Upper lobe of left lung (tissue), 6 donors: Measurements from ENCODE around the gene PHTF2. TPM values are rescaled to one million over a fixed set of nuclear protein-coding genes. Genes with fewer than 3 reads are reported as not detected.

Experiments
- ATAC-seq, 2 donors: fragments of 200-7000 bp; cut with Tn5 transposase; one replicate each; pipeline ENCODE4 v1.9.1; 2022; ENCODE audit warnings: mild to moderate bottlenecking in 2 of 2, moderate library complexity in 2 of 2; ENCODE audit not compliant: low FRiP score in 2 of 2
- DNase-seq, 2 donors: peaks; one replicate each; pipeline ENCODE4 v3.0.0-alpha.2; 2019 to 2020
- H3K27ac ChIP-seq, 4 donors: fragments of 200-600 bp; sonication (generic); one replicate each; pipeline ENCODE4 v1.5.1; 2016 to 2019
- H3K27me3 ChIP-seq, 4 donors: fragments of 200-600 bp; sonication (generic); one replicate each; pipeline ENCODE4 v1.5.1; 2017 to 2019
- H3K36me3 ChIP-seq, 4 donors: fragments of 200-600 bp; sonication (generic); one replicate each; pipeline ENCODE4 v1.5.1; 2016 to 2019
- H3K4me1 ChIP-seq, 4 donors: fragments of 200-600 bp; sonication (generic); one replicate each; pipeline ENCODE4 v1.5.1; 2018 to 2019
- H3K4me3 ChIP-seq, 4 donors: fragments of 200-600 bp; sonication (generic); one replicate each; pipeline ENCODE4 v1.5.1; 2017 to 2019; ENCODE audit warnings: mild to moderate bottlenecking in 2 of 4, moderate library complexity in 1 of 4
- H3K9me3 ChIP-seq, 4 donors: fragments of 200-600 bp; sonication (generic); one replicate each; pipeline ENCODE4 v1.5.1; 2018 to 2019
- CTCF ChIP-seq, 6 experiments: fragments of 450-650 bp in 4 of 6; fragments of 200-600 bp in 2 of 6; sonication (generic) in 2 of 6; IDR thresholded peaks; one replicate each; pipeline ENCODE4 v1.5.1; 2016 to 2019; ENCODE audit warnings: antibody characterized with exemption in 6 of 6
- EP300 ChIP-seq, 4 donors: sonication (generic); formaldehyde crosslinking; IDR thresholded peaks; one replicate each; pipeline ENCODE4 v1.5.1; 2017; ENCODE audit warnings: antibody characterized with exemption in 4 of 4, control low read depth in 2 of 4
- POLR2A ChIP-seq, 4 donors: fragments of 450-650 bp; IDR thresholded peaks; one replicate each; pipeline ENCODE4 v1.5.1; 2016 to 2017; ENCODE audit warnings: antibody characterized with exemption in 4 of 4, mild to moderate bottlenecking in 2 of 4
- POLR2AphosphoS5 ChIP-seq, 2 donors: sonication (generic); formaldehyde crosslinking; IDR thresholded peaks; one replicate each; pipeline ENCODE4 v1.5.1; 2017; ENCODE audit warnings: antibody characterized with exemption in 2 of 2
- WGBS, 2 donors: methylation state at CpG; one replicate each; pipeline ENCODE4 v1.1.5; 2017 to 2018; 5-methylcytosine and 5-hydroxymethylcytosine counted together
- total RNA-seq, 6 donors: library from RNA; depleted of rRNA in 4 of 6; stranded (reverse); fragments of >200 nt in 4 of 6; gene quantifications; one replicate each; pipeline versions ENCODE4 v1.1.0 to v1.2.1, GENCODE V29; 2016 to 2021
- donor health status: DM: no; HTN: no; CAD: no; lungs with moderate emphysema.
- donor health status: DM: no; HTN: yes; CAD: no; lungs with severe emphysema.

Gene PHTF2
- total RNA-seq, 6 donors from 2014 or later = 7.0 to 25.2 (median 14.7) TPM

GRCh38 chr7:77796109-77796508 lies 2.5 kb upstream of the PHTF2 start:
- DNase-seq (no peak), ATAC-seq (no peak)
- H3K9me3 ChIP-seq = no peaks in the 10 kb centered on the region
- H3K36me3 ChIP-seq = peaks cover 0 to 7% (median 0%) of the 10 kb centered on the region in 4 donors
- no peak overlapping the region for H3K27ac ChIP-seq
- peaks cover 26 to 57% (median 31%) of the 10 kb centered on the region in 4 donors for H3K4me1 ChIP-seq
- 67 to 100% methylated on average over 3 of the region's 3 CpGs for WGBS, 2 donors
- TF ChIP-seq POLR2AphosphoS5 (IDR thresholded peaks at IDR 0.05) (no peak), CTCF (IDR thresholded peaks at IDR 0.05) (no peak), EP300 (IDR thresholded peaks at IDR 0.05) (no peak), POLR2A (IDR thresholded peaks at IDR 0.05) (no peak)
- no peaks in the 10 kb centered on the region for H3K27me3 ChIP-seq
- H3K4me3 ChIP-seq = peak overlapping the region in 1 of 4 donors; percentile 78

DNA sequence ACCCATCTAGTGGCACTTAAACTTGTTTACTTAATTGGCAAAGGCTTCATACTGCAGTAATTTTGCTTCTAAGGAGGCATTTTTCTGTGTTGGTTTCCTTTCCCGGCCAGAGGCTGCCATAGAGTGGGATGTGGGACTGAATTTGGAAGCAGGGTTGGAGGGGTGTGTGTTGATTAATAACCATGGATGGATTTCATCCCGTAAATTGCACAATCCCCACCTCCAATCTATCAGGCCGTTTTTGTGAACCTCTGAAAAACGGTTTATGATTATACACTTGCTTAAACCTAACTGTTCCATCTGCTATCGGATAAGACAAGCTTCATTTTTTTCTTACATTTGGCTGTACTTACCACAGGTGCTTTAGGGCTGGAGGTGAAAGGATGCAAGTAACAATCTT lies 1.6 kb upstream of the PHTF2 start:
- no peak for TF ChIP-seq EP300 (IDR thresholded peaks at IDR 0.05)
- TF ChIP-seq POLR2A (IDR thresholded peaks at IDR 0.05) = no peak
- no peak for TF ChIP-seq POLR2AphosphoS5 (IDR thresholded peaks at IDR 0.05)
- no peak for TF ChIP-seq CTCF (IDR thresholded peaks at IDR 0.05)
- no peak for DNase-seq

GRCh38 chr7:77797734-77798393 lies 709 bp upstream of the PHTF2 start:
- peaks cover 18 to 47% (median 23%) of the 10 kb centered on the region in 4 donors for H3K4me1 ChIP-seq
- no peaks in the 10 kb centered on the region for H3K27me3 ChIP-seq
- H3K9me3 ChIP-seq = no peaks in the 10 kb centered on the region
- no peak for TF ChIP-seq CTCF (IDR thresholded peaks at IDR 0.05)
- TF ChIP-seq POLR2AphosphoS5 (IDR thresholded peaks at IDR 0.05) = no peak
- TF ChIP-seq POLR2A (IDR thresholded peaks at IDR 0.05) = peak in 1 of 4 donors; percentile 15
- peak; percentile 46 to 88 for DNase-seq
- WGBS, 2 donors = 0% methylated on average over 15 to 35 of the region's 35 CpGs
- H3K36me3 ChIP-seq = peaks cover 0 to 7% (median 0%) of the 10 kb centered on the region in 4 donors
- peak overlapping the region; percentile 78 to 95 (median 90) for H3K27ac ChIP-seq
- H3K4me3 ChIP-seq = peak overlapping the region; percentile 78 to 99 (median 97)
- peak; percentile 44 to 57 for ATAC-seq

More for the DNA sequence above, 1.6 kb upstream of the PHTF2 start:
- Histone ChIP-seq H3K27me3 (no peaks in the 10 kb centered on the region), H3K4me3 (peak overlapping the region; percentile 78 to 99 (median 97)), H3K36me3 (peaks cover 0 to 7% (median 0%) of the 10 kb centered on the region in 4 donors), H3K9me3 (no peaks in the 10 kb centered on the region), H3K4me1 (peaks cover 18 to 48% (median 24%) of the 10 kb centered on the region in 4 donors), H3K27ac (peak overlapping the region in 1 of 4 donors; percentile 78)
- 53 to 61% methylated on average over 5 of the region's 5 CpGs for WGBS, 2 donors
- no peak for ATAC-seq

- 3% methylated on average over 24 to 25 of the region's 55 CpGs for WGBS, 2 donors
- TF ChIP-seq POLR2A (IDR thresholded peaks at IDR 0.05) (no peak), EP300 (IDR thresholded peaks at IDR 0.05) (no peak), CTCF (IDR thresholded peaks at IDR 0.05) (no peak), POLR2AphosphoS5 (IDR thresholded peaks at IDR 0.05) (peak in 1 of 2 donors; percentile 25)
- Histone ChIP-seq H3K36me3 (no peaks in the 10 kb centered on the region), H3K9me3 (no peaks in the 10 kb centered on the region), H3K4me1 (peaks cover 21 to 47% (median 27%) of the 10 kb centered on the region in 4 donors), H3K27ac (peak overlapping the region; percentile 78 to 95 (median 91)), H3K4me3 (peak overlapping the region; percentile 78 to 99 (median 97)), H3K27me3 (no peaks in the 10 kb centered on the region)
- DNase-seq (peak; percentile 27 to 90), ATAC-seq (peak in 1 of 2 donors; percentile 22)
These were observed 748 bp downstream of the PHTF2 start for GRCh38 chr7:77799078-77799964.
